ENCODE results near the gene DOCK2.
"Not testable (repeated sequence)": the region's sequence is repeated elsewhere in the genome, so short reads cannot be mapped to it uniquely, and the experiment has no call there.

DOCK2 gene

DNA sequence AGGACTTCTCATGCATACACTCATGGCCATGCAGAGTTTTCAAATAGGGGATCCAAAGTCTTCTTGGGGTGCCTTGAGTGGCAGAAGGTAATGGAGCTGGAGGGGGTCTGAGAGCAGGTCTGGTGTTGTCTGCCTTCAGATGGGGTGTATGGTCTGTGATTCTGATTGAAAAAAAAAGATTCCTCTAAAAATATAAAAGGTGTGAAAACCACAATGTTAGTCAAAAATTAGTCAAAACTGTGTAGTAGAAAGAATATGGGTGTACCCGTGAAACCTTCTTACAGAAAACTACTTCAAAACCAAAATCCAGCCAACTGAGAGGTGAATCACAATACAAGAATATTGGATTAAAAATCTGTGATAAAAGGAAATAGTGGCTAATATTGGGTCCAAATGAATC, 20.1 kb downstream of the DOCK2 start:
- no peak overlapping the region for H3K27ac ChIP-seq (ENCODE audit: low read depth, low read length)
- H3K4me1 ChIP-seq (ENCODE audit: control insufficient read depth, low read length), result no peaks in the 10 kb centered on the region
- H3K36me3 ChIP-seq (ENCODE audit: control insufficient read depth, low read length), result peaks cover 86% of the 10 kb centered on the region
- peaks cover 88% of the 10 kb centered on the region for H3K79me2 ChIP-seq (ENCODE audit: control insufficient read depth, low read length)
- no peaks in the 10 kb centered on the region for H3F3A ChIP-seq (ENCODE audit: control insufficient read depth, insufficient read depth)
- no peaks in the 10 kb centered on the region for H3K9me2 ChIP-seq (replicated peaks; ENCODE audit: control insufficient read depth, low read length)
- H3K4me3 ChIP-seq (ENCODE audit: low read length), result no peak overlapping the region
- peaks cover 8% of the 10 kb centered on the region; the same call in 1 of the 2 replicates for H4K20me1 ChIP-seq (ENCODE audit: control insufficient read depth, insufficient read depth, low read depth, low read length)
- H3K4me2 ChIP-seq (ENCODE audit: low read length), result no peak overlapping the region
- no peak for TF ChIP-seq EZH2phosphoT487 (IDR thresholded peaks at IDR 0.05; ENCODE audit: borderline replicate concordance, low read length)
- TF ChIP-seq, protein P1, sequence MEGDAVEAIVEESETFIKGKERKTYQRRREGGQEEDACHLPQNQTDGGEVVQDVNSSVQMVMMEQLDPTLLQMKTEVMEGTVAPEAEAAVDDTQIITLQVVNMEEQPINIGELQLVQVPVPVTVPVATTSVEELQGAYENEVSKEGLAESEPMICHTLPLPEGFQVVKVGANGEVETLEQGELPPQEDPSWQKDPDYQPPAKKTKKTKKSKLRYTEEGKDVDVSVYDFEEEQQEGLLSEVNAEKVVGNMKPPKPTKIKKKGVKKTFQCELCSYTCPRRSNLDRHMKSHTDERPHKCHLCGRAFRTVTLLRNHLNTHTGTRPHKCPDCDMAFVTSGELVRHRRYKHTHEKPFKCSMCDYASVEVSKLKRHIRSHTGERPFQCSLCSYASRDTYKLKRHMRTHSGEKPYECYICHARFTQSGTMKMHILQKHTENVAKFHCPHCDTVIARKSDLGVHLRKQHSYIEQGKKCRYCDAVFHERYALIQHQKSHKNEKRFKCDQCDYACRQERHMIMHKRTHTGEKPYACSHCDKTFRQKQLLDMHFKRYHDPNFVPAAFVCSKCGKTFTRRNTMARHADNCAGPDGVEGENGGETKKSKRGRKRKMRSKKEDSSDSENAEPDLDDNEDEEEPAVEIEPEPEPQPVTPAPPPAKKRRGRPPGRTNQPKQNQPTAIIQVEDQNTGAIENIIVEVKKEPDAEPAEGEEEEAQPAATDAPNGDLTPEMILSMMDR (IDR thresholded peaks at IDR 0.05; ENCODE audit: low read depth, low read length, poor library complexity, severe bottlenecking), result no peak
- no peaks in the 10 kb centered on the region for H3K27me3 ChIP-seq (ENCODE audit: control insufficient read depth, low read length)
- H3K9me3 ChIP-seq (ENCODE audit: control insufficient read depth, insufficient read depth, low read length), result no peaks in the 10 kb centered on the region

DNA sequence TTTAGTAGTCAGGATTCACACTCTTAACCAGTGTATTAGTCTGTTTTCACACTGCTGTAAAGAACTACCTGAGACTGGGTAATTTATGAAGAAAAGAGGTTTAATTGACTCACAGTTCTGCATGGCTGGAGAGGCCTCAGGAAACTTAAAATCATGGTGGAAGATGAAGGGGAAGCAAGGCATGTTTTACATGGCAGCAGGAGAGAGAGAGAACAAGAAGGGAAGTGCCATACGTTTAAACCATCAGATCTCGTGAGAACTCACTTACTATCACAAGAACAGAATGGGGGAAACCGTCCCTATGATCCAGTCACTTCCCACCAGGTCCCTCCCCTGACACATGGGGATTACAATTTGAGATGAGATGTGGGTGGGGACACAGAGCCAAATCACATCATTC, 25.4 kb downstream of the DOCK2 start:
- H3K4me3 ChIP-seq (ENCODE audit: low read length); H3K4me1 ChIP-seq (ENCODE audit: control insufficient read depth, low read length); H3K27me3 ChIP-seq (ENCODE audit: control insufficient read depth, low read length); H3K9me2 ChIP-seq (replicated peaks; ENCODE audit: control insufficient read depth, low read length); H3K4me2 ChIP-seq (ENCODE audit: low read length); H3K27ac ChIP-seq (ENCODE audit: low read depth, low read length); H3K9me3 ChIP-seq (ENCODE audit: control insufficient read depth, insufficient read depth, low read length); H3F3A ChIP-seq (ENCODE audit: control insufficient read depth, insufficient read depth): not testable (repeated sequence)
- H4K20me1 ChIP-seq (ENCODE audit: control insufficient read depth, insufficient read depth, low read depth, low read length), result peaks cover 15% of the 10 kb centered on the region
- peaks cover 81% of the 10 kb centered on the region for H3K79me2 ChIP-seq (ENCODE audit: control insufficient read depth, low read length)
- H3K36me3 ChIP-seq (ENCODE audit: control insufficient read depth, low read length), result peaks cover 63% of the 10 kb centered on the region

GRCh38 chr5:169663537-169663936, 26.5 kb downstream of the DOCK2 start:
- Histone ChIP-seq H3K4me1 (ENCODE audit: control insufficient read depth, low read length) (no peaks in the 10 kb centered on the region), H3K9me3 (ENCODE audit: control insufficient read depth, insufficient read depth, low read length) (no peaks in the 10 kb centered on the region), H3K79me2 (ENCODE audit: control insufficient read depth, low read length) (peaks cover 87% of the 10 kb centered on the region), H4K20me1 (ENCODE audit: control insufficient read depth, insufficient read depth, low read depth, low read length) (peaks cover 15% of the 10 kb centered on the region), H3K36me3 (ENCODE audit: control insufficient read depth, low read length) (peaks cover 62% of the 10 kb centered on the region), H3F3A (ENCODE audit: control insufficient read depth, insufficient read depth) (no peaks in the 10 kb centered on the region), H3K27ac (ENCODE audit: low read depth, low read length) (no peak overlapping the region), H3K9me2 (replicated peaks; ENCODE audit: control insufficient read depth, low read length) (no peaks in the 10 kb centered on the region), H3K27me3 (ENCODE audit: control insufficient read depth, low read length) (no peaks in the 10 kb centered on the region), H3K4me2 (ENCODE audit: low read length) (no peak overlapping the region), H3K4me3 (ENCODE audit: low read length) (no peak overlapping the region)
- TF ChIP-seq EZH2phosphoT487 (IDR thresholded peaks at IDR 0.05; ENCODE audit: borderline replicate concordance, low read length), result no peak
- TF ChIP-seq, protein P1 (IDR thresholded peaks at IDR 0.05; ENCODE audit: low read depth, low read length, poor library complexity, severe bottlenecking), result no peak

DNA sequence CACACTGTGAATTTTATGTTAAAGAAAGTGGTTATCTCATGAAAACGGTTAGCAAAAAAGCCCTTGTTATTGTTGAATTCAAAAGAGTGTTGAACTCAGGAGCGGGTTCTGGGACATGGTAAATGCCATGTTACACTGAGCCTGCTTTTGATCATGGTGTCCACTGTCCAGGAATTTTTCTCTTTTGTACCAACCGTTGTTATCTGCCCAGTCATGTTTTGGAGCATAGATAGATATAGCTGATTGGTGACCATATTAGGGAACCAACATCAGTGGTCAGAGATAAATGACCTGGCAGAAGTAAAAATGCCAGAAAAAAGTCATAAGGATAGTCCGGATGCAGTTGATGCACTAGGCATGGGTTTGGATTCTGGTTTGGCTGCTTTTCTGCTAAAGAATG, 29.3 kb downstream of the DOCK2 start:
- H3K9me3 ChIP-seq (ENCODE audit: control insufficient read depth, insufficient read depth, low read length), result no peaks in the 10 kb centered on the region
- H3K36me3 ChIP-seq (ENCODE audit: control insufficient read depth, low read length), result peaks cover 69% of the 10 kb centered on the region
- peaks cover 15% of the 10 kb centered on the region for H4K20me1 ChIP-seq (ENCODE audit: control insufficient read depth, insufficient read depth, low read depth, low read length)
- H3K27ac ChIP-seq (ENCODE audit: low read depth, low read length), result no peak overlapping the region
- 0 out of 2 replicates have a peak, but pooled peaks cover 2% of the 10 kb centered on the region for H3F3A ChIP-seq (ENCODE audit: control insufficient read depth, insufficient read depth)
- no peaks in the 10 kb centered on the region for H3K27me3 ChIP-seq (ENCODE audit: control insufficient read depth, low read length)
- H3K4me3 ChIP-seq (ENCODE audit: low read length), result no peak overlapping the region
- peaks cover 87% of the 10 kb centered on the region for H3K79me2 ChIP-seq (ENCODE audit: control insufficient read depth, low read length)
- no peak overlapping the region for H3K4me2 ChIP-seq (ENCODE audit: low read length)
- H3K9me2 ChIP-seq (replicated peaks; ENCODE audit: control insufficient read depth, low read length), result no peaks in the 10 kb centered on the region
- TF ChIP-seq, protein P1 (IDR thresholded peaks at IDR 0.05; ENCODE audit: low read depth, low read length, poor library complexity, severe bottlenecking), result no peak
- no peak for TF ChIP-seq EZH2phosphoT487 (IDR thresholded peaks at IDR 0.05; ENCODE audit: borderline replicate concordance, low read length)
- peaks cover 26% of the 10 kb centered on the region for H3K4me1 ChIP-seq (ENCODE audit: control insufficient read depth, low read length)

All from DOHH2 (cell line).